Glomerular visceral epithelial cell (primary cell): ENCODE data around the gene PGR.

Experiments used
- DNase-seq: peaks from one replicate; pipeline ENCODE4 v3.0.0-alpha.2; 2016; ENCODE audit errors: extremely low spot score

Gene PGR

GRCh38 chr11:101129203-101129943 lies at the start of gene PGR:
TSS of gene PGR (minus strand) at chr11:101129813. CDS start at chr11:101129070, 743 bp downstream.
- DNase-seq = no peak

DNA sequence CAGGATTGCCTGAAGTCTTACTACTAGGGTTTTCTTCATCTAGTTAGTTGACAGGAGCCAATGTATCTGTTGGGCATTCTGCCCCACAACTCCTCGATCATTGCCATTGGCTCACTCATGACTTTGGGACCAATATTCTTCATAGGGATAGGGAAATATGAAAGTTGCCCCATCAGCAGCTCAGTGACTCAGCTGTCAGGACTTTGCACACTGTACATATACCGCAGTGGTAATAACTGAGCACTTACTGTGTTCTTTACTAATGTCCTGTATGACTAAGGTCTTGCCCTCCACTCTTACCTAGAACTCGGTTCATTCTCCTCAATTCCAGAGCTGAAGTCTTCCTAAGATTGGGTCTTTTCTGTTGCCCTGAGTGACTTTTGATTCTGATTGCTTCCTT lies 46.8 kb upstream of the PGR start:
- no peak for DNase-seq

- no peak for DNase-seq
Observed at GRCh38 chr11:101169944-101170343, 40.3 kb upstream of the PGR start.

GRCh38 chr11:101166038-101166437 lies 36.4 kb upstream of the PGR start:
- no peak for DNase-seq

DNA sequence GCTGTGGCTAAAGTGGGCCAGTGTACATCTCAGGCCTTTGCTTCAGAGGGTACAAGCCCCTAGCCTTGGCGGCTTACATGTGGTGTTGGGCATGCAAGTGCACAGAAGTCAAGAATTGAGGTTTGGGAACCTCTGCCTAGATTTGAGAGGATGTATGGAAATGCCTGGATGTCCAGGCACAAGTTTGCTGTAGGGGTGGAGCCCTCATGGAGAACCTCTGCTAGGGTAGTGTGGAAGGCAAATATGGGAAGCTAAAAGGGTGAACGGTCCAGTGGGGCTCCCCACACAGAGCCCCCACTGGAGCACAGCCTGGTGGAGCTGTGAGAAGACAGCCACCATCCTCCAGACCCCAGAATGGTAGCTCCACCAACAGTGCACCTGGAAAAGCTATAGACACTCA lies 28.5 kb upstream of the PGR start:
- no peak for DNase-seq

DNA sequence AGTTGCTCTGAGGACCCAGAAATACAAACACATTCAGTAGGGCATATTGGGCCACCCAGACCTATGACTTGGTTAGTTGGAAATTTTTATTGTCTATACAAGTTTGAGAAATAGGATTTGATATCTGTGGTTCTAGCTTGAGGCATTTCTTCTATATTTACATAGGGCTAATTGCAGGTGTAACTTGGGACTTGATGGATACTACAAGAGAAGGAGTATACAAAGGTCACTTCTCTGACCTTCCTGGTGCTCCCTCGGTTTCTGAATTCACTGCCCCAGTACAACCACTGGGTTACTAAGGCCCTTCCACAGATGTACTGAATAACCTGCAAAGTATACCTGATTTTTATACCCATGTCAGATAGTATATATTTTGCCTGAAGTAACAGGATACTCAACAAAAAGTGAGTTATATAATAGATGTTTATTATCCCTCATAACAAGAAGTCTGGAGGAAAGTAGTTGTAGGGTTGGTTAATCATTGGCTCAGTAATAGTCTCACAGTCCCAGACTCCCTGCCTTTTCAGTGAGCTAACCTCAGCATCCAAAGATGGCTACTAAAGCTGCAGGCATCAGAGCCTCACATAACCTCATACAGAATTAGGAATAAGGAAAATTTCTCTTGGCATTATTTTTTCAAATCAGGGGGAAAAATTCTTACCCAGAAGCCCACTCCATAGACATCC lies 8.8 kb upstream of the PGR start:
- DNase-seq = no peak

DNA sequence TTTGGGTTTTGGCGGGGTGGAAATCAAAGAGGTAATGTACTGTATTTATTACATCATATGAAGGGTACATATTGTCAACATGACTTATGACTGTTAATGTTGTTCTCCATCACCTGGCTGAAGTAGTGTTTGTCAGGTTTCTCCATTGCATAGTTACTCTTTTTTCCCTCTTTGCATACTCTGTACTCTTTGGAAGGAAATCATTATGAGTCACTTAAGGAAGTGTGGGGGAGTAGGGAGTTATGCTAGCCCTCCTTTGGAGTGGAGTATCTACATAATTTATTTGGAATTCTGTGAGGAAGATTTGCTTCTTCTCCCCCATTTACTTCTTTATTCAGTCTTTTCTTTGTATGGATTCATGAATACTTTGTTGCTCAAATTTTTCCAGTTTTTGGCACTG lies 3.6 kb upstream of the PGR start:
- DNase-seq = no peak

GRCh38 chr11:101128571-101129202 lies 926 bp downstream of the PGR start:
- DNase-seq = no peak

DNA sequence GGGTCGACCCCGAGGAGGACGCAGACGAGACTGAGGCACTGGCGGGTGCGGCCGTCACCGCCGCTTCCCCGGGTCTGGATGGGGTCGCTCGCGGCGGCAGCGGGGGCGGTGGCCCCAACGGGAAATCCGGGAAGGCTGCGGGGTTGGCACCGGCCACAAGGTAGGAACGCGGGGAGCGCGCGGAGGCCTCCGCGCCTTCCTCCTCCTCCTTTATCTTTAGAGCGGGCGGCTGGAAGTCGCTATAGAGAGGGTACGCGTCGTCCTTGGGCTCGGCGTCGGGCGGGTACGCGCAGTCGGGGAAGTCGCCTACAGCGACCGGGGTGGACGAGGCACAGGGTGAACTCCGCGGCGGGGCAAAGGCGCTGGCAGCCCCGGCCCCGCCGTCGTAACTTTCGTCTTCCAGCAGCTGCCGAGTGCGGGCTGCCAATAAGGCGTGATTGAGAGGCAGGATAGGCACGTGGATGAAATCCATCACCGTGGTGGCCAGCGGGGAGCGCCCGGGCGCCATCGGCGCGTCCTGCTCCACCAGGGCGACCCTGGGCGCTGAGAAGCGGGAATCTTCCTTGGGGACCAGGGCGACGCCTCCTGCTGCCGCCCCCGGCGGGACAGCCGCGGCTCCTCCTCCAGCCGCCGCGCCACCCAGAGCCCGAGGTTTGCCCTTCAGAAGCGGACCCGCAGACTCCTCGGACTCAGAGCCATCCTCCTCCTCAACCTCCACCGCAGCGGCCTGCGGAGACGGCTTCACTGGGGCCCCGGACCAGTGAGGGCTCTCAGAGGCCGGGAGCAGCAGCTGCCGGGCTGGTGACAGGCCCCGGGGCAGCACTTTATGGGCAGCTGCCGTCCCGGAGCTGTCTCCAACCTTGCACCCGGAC lies 1.7 kb downstream of the PGR start:
- DNase-seq = no peak

GRCh38 chr11:101127197-101127698 lies 2.4 kb downstream of the PGR start:
- no peak for DNase-seq

DNA sequence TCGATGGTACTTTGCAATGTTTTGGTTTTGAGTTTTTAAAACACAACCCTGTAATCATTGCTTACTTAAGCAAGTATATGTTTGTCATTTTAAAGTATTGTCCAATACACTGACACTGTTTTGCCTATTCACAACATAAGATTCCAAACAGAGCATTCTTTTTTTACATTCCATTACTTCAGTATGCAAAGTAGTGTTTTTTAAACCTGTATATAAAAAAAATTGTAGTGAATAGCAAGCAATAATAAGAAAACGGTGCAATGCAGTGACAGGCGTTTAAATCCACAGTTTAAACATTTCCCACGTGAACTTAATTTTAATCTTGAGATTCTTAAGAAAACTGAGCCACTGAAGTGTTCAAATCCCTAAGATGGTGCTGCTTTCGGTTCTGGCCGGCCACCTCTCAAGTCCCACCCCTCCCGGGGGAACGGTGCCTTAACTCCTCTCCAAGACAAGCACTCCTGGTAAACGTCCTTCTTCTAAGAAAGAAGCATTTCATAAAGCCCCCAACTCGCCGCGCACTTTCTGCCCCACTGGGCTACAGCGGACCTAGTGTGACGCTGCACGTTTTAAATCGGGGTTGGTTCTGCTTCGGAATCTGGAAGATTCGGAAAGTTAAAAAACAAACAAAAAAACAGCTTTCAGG lies 2.9 kb downstream of the PGR start:
- no peak for DNase-seq

GRCh38 chr11:101115671-101116160 lies 13.9 kb downstream of the PGR start:
- no peak for DNase-seq

- no peak for DNase-seq
Observed at GRCh38 chr11:101113540-101113939, 16.1 kb downstream of the PGR start.

DNA sequence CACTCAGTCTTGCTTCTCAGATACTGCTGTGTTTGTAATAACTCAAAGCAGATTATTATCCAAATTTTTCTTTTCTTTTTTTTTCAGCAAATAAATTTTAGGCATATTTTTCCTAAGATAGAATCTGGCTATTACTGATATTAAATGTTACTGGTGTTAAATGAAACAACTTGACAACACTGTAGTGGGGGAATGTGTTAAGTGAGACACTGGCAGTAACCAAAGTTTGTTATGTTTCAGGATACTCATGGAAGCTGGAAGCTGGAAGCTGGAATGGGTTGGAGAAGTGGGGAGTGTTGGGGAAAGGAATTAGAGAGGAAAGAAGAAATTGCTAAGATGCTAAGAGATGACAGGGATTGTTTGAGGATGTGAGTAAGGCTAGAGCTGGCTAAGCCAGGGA lies 24.9 kb downstream of the PGR start:
- no peak for DNase-seq

GRCh38 chr11:101103433-101103832 lies 26.2 kb downstream of the PGR start:
- no peak for DNase-seq

DNA sequence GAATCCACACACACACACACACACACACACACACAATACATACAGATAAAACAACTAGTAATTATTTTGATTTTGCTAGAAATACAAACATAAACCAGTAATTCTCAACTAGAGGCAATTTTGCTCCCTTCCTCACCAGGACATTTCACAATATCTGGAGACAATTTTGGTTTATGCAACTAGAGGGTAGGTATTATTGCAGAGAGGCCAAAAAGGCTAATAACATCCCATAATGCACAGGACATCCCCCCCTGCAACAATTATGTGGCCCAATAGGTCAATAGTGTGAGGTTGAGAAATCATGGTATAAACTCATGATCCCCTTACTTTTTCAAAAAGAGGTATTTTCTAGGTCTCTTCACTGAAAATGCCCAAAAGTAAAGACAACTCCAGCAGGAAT lies 29.0 kb downstream of the PGR start:
- no peak for DNase-seq

DNA sequence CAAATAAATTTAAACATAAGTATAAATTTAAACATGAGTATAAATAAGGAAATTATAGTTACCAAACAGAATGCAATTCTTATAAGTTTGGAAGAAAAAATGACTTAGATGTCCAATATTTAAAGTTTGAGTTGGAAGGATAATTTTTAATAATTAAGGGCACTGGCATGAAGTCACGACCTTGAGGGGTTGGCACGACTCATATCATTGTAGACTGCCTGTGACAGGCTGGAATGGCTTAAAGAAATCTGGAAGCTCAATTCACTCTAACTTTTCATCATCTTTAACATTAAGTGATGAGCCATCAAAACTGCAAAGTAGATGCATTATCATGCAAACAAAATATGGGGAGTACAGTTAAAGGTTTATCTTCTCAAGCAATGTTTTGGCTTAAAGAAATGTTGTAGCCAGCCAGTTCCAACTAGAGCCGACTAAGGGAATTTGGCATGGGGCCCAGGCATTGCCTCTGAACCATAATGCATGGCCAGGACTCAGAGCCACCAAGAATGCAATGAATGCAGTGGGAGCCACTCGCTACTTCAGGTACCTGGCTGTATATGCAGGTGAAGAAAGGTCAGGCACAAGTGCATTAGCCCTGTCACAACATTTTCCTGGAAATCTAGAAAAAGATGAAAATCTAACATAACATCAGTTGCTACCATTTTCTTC lies 33.4 kb downstream of the PGR start:
- DNase-seq = no peak

- DNase-seq = no peak
Observed at GRCh38 chr11:101091781-101092180, 37.8 kb downstream of the PGR start.

GRCh38 chr11:101090679-101091270 lies 38.8 kb downstream of the PGR start:
- no peak for DNase-seq

- no peak for DNase-seq
Observed at GRCh38 chr11:101083335-101083734, 46.3 kb downstream of the PGR start.
